ENCODE measurements around the gene RPL3.

RPL3 gene

GRCh38 chr22:39302431-39302960, 16.9 kb downstream of the RPL3 start:
- no peak for TF ChIP-seq CTCF (conservative IDR thresholded peaks at IDR 0.05; ENCODE audit: low read depth, low read length)
- DNase-seq (ENCODE audit: low read depth): no peak
- H3K4me3 ChIP-seq (ENCODE audit: low read depth, low read length): no peak overlapping the region

- H3K4me3 ChIP-seq (ENCODE audit: low read depth, low read length): no peak overlapping the region
- DNase-seq (ENCODE audit: low read depth): no peak
- no peak for TF ChIP-seq CTCF (conservative IDR thresholded peaks at IDR 0.05; ENCODE audit: low read depth, low read length)
These were observed 17.5 kb downstream of the RPL3 start for GRCh38 chr22:39301926-39302325.

- no peak for TF ChIP-seq CTCF (conservative IDR thresholded peaks at IDR 0.05; ENCODE audit: low read depth, low read length)
- DNase-seq (ENCODE audit: low read depth): no peak
- no peak overlapping the region for H3K4me3 ChIP-seq (ENCODE audit: low read depth, low read length)
These were observed 18.3 kb downstream of the RPL3 start for GRCh38 chr22:39301108-39301507.

- DNase-seq (ENCODE audit: low read depth): no peak
- H3K4me3 ChIP-seq (ENCODE audit: low read depth, low read length): no peak overlapping the region
- no peak for TF ChIP-seq CTCF (conservative IDR thresholded peaks at IDR 0.05; ENCODE audit: low read depth, low read length)
These were observed 19.1 kb downstream of the RPL3 start for GRCh38 chr22:39300186-39300830.

- no peak overlapping the region for H3K4me3 ChIP-seq (ENCODE audit: low read depth, low read length)
- no peak for TF ChIP-seq CTCF (conservative IDR thresholded peaks at IDR 0.05; ENCODE audit: low read depth, low read length)
- no peak for DNase-seq (ENCODE audit: low read depth)
These were observed 19.6 kb downstream of the RPL3 start for GRCh38 chr22:39299829-39300178.

- no peak overlapping the region for H3K4me3 ChIP-seq (ENCODE audit: low read depth, low read length)
- DNase-seq (ENCODE audit: low read depth): no peak
- TF ChIP-seq CTCF (conservative IDR thresholded peaks at IDR 0.05; ENCODE audit: low read depth, low read length): no peak
These were observed 21.0 kb downstream of the RPL3 start for GRCh38 chr22:39298241-39298987.

Measured in choroid plexus epithelial cell (primary cell).